Measurements from ENCODE around the gene ISL2. TPM values are rescaled to one million over a fixed set of nuclear protein-coding genes. Genes with fewer than 3 reads are reported as not detected.

Gene ISL2
- total RNA-seq, 2 experiments from 2014 or later: 0.21 TPM; not detected in 1

- ChIA-PET CTCF (interaction anchor here (0.6 kb wide), 1 partner anchor 760 kb away, joined by 3 read pairs; no protein-coding TSS in a partner anchor), POLR2A (no interaction called here)
These were observed 55.3 kb downstream of the ISL2 start for GRCh38 chr15:76391847-76392246.

Other genes starting within 250 kb of the ISL2 start
- 100 to 1,000 TPM; 182 to 184 TPM for gene ETFA, start 25.3 kb upstream of the ISL2 start, total RNA-seq

Data from activated CD8-positive, alpha-beta memory T cell treated with anti-CD3 and anti-CD28 coated beads for 36 hours (primary cell).